GM12874 (cell line): Measurements from ENCODE around the gene ACMSD.

Experiments
- TF ChIP-seq, protein P1 (sequence below): IDR thresholded peaks from 2 replicates; pipeline ENCODE4 v1.5.1; 2011; ENCODE audit warnings: low read depth, mild to moderate bottlenecking, control low read depth, low read length, moderate library complexity; ENCODE audit not compliant: insufficient read depth

Gene ACMSD

DNA sequence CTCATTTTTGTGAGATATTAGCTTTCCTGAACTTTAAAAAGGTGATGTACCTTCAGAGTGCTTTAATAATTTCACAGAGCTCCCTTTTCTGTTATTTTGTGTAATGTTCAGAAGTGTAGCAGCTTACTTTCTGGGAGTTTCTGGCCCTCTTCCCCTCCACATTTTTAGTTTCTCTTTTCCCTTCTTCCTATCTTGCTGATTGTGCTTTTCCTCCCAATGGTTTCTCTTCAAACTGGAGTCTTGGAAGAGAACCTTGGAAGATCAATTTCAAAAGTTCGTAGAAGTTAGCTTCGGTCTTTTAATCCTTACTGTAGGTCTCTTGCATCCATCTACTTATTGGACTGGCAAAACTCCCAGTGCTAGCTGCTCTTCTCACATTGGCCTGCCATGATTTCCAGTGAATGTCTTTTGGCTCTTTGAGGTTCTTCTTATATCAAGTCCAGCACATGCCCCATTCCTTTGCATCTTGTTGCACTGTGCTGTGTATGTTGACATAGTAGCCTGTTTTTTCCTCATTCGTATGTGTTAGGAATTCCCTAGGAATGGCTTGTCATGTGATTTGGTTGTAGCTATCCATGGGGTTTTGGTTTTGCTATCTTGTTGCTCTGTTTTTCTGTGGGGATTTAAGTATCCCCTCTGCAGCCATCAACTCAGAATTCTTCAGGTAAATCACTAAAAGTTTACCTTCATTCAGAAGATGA lies 88.0 kb downstream of the ACMSD start:
- TF ChIP-seq, protein P1, sequence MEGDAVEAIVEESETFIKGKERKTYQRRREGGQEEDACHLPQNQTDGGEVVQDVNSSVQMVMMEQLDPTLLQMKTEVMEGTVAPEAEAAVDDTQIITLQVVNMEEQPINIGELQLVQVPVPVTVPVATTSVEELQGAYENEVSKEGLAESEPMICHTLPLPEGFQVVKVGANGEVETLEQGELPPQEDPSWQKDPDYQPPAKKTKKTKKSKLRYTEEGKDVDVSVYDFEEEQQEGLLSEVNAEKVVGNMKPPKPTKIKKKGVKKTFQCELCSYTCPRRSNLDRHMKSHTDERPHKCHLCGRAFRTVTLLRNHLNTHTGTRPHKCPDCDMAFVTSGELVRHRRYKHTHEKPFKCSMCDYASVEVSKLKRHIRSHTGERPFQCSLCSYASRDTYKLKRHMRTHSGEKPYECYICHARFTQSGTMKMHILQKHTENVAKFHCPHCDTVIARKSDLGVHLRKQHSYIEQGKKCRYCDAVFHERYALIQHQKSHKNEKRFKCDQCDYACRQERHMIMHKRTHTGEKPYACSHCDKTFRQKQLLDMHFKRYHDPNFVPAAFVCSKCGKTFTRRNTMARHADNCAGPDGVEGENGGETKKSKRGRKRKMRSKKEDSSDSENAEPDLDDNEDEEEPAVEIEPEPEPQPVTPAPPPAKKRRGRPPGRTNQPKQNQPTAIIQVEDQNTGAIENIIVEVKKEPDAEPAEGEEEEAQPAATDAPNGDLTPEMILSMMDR = no peak

DNA sequence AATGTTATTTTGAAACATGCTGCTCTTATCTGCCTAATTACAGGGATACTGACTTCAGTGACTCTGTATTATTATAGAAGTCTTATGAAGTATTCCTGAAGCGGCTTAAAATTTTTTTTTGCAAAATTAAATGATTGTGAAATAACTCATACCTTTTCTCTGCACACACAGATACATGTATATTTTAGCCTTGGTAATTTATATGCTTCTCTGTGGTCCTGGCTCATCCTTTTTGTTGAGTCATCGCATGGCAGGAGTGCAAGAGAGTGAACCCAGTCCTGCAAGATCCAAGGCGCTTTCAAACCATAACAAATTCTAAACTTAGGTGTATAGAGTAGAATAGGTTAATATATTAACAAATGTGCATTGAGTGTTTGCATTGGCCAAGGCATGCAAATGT lies 88.8 kb downstream of the ACMSD start:
- TF ChIP-seq, protein P1 = no peak

DNA sequence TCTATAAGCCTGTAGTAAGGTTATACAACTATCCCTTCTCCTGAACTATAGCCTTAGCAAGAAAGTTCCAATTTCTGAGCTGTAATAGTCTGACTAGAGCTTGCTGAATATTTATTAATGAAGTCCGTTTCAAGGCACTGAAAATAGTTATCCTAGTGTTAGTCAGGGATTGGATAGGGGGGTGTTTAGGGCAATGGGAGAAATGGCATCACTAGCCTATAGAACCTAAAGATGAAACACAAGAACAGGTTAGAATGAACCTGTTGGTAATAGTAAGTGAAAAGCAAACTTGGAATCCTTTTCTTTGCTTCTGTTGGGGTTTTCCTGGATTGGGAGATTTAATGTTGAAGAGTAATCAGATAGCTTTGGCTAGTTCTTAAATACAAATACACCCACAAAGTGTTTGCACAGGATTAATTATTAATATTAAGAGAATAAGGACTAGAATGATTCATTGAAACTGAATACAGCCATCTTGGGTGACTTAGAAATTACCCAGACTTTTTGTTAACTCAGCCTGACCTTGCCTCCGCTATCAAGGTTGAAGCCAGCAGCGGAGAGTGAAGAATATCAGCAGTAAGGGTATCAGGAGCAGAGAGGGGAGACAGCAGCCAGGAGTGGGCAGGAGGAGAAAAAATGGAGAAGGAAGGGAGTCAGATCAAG lies 94.6 kb downstream of the ACMSD start:
- TF ChIP-seq, protein P1 = no peak

DNA sequence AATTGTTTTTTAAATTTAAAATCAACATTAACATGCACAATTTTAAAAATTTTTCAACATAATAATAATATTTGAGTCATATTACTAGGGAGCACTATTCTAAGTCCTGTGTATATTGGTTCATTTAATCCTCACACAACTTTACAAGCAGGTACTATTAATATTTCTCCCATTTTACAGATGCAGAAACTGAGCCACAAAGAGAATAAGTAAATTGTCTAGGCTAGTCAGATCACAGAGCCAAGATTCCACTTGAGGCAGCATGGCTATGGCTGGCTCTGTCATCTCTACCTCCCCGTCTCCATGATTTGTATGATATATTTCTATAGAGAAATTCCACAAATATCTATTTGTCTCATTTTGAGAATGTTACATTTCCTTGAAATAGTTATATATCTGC lies 95.3 kb downstream of the ACMSD start:
- TF ChIP-seq, protein P1 = no peak

DNA sequence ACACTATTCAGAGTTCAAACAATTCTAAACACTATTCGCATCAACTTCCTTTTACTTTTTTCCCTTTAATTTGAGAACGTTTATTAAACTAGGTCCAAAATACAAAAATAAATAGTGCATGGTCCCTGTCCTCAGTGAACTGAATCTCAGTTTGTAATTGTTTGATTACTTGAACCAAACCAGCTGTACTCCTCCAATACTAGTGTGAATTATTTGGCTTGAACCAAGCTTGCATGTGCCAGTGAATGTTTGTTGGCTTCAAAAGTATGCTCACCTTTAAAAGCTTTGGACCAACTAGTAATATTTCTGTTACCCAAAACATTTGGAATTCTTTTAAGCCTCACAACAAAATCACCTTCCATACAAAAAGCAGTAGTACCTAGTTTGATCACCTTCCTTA lies 95.7 kb downstream of the ACMSD start:
- TF ChIP-seq, protein P1 = no peak

DNA sequence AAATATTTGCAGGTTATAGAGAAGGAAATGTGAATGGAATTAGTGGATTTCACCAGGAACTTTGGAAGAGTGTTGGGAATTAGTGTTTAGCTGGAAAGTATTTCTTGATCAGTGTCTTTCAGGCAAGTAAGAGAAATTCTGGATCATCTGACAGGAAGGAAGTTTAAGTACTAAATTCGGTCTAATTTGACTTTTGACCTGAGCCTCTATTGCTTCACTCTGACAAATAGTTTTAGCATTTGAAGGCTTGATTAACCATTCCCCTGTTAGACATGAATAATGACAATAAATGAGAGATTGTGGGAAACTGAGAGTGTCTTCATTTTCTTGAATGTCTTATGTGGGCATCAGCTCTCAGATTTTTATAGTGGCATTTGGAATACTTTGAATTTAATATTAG lies 96.2 kb downstream of the ACMSD start:
- TF ChIP-seq, protein P1 = no peak

DNA sequence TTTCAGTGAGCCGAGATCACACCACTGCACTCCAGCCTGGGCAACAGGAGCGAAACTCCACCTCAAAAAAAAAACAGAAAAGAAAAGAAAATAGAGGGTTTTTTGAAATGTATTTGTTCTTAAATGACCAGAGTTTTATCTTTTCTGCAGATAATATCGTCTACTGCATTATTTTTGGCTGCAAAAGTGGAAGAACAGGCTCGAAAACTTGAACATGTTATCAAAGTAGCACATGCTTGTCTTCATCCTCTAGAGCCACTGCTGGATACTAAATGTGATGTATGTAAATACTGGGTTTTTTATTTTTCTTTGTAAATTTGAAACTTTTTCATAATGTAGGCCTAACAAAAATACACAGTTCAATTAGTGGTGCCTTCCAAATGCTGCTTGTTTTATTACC lies 98.3 kb downstream of the ACMSD start:
- TF ChIP-seq, protein P1 = no peak
